B cell (primary cell): ENCODE results near the gene PTPRF. TPM values are rescaled to one million over a fixed set of nuclear protein-coding genes. Genes with fewer than 3 reads are reported as not detected.

Experiments
- ATAC-seq: fragments of 200-7000 bp; cut with Tn5 transposase; one replicate; pipeline ENCODE4 v1.10.0; 2021; ENCODE audit warnings: low read depth, mild to moderate bottlenecking, moderate number of reproducible peaks, moderate library complexity
- CTCF ChIA-PET: fragments of 350-600 bp; sonication (Branson Sonifier 250); formaldehyde crosslinking; loops from one replicate; lab custom pipeline; 2021; ENCODE audit warnings: antibody characterized with exemption, inconsistent platforms; lab: Charles Lee
- POLR2A ChIA-PET: fragments of 350-600 bp; sonication (Branson Sonifier 250); formaldehyde crosslinking; loops from one replicate; lab custom pipeline; 2021; ENCODE audit warnings: antibody characterized with exemption; lab: Charles Lee
- DNase-seq: peaks from one replicate; pipeline ENCODE4 v3.0.0; 2013
- H2AFZ ChIP-seq: 2 replicates; pipeline ENCODE4 v1.6.1; 2012; ENCODE audit warnings: mild to moderate bottlenecking, low read depth, low read length; ENCODE audit not compliant: insufficient read depth, poor library complexity, severe bottlenecking
- H3K27ac ChIP-seq, 2 donors: 1 replicate in 1 of 2; 2 replicates in 1 of 2; pipeline ENCODE4 v1.5.1; 2012 to 2013; ENCODE audit warnings: low read length in 2 of 2, mild to moderate bottlenecking in 2 of 2, moderate library complexity in 1 of 2
- H3K27me3 ChIP-seq, 4 experiments: fragments of 200-600 bp in 1 of 4; sonication (generic) in 1 of 4; replicated peaks in 1 of 4; 1 replicate in 2 of 4; 2 replicates in 2 of 4; pipeline versions ENCODE4 v1.6.1 to v1.7.0; 2013 to 2016; ENCODE audit warnings: low read length in 3 of 4, mild to moderate bottlenecking in 2 of 4, mixed read lengths in 1 of 4, moderate library complexity in 1 of 4; ENCODE audit not compliant: insufficient read depth in 4 of 4, control insufficient read depth in 3 of 4; ENCODE audit errors: control extremely low read depth in 1 of 4
- H3K36me3 ChIP-seq, 2 experiments: replicated peaks in 1 of 2; 1 replicate in 1 of 2; 2 replicates in 1 of 2; pipeline versions ENCODE4 v1.6.1 to v1.7.1; 2013; ENCODE audit warnings: low read length in 1 of 2; ENCODE audit not compliant: insufficient read depth in 2 of 2, control insufficient read depth in 1 of 2; ENCODE audit errors: control extremely low read depth in 1 of 2, extremely low read depth in 1 of 2
- H3K4me1 ChIP-seq, 2 donors: fragments of 200-600 bp in 1 of 2; sonication (generic) in 1 of 2; 1 replicate in 1 of 2; 2 replicates in 1 of 2; pipeline versions ENCODE4 v1.5.1 to v1.6.1; 2013 to 2017; ENCODE audit warnings: low read length in 2 of 2; ENCODE audit not compliant: control insufficient read depth in 2 of 2, insufficient read depth in 2 of 2
- H3K4me2 ChIP-seq: replicated peaks from 2 replicates; pipeline ENCODE3; 2012; ENCODE audit warnings: mild to moderate bottlenecking, low read depth, low read length; ENCODE audit not compliant: poor library complexity, severe bottlenecking
- H3K4me3 ChIP-seq, 5 experiments: fragments of 200-600 bp in 1 of 5; sonication (generic) in 1 of 5; 1 replicate in 3 of 5; 2 replicates in 2 of 5; pipeline versions ENCODE4 v1.5.1 to v1.7.0; 2011 to 2016; ENCODE audit warnings: low read length in 4 of 5, mild to moderate bottlenecking in 4 of 5, low read depth in 2 of 5, control low read depth in 1 of 5, moderate library complexity in 1 of 5; ENCODE audit not compliant: insufficient read depth in 1 of 5; ENCODE audit errors: control extremely low read depth in 1 of 5, extremely low read depth in 1 of 5
- H3K79me2 ChIP-seq: fragments of 200-600 bp; sonication (generic); one replicate; pipeline ENCODE4 v1.6.0; 2016; ENCODE audit warnings: low read length; ENCODE audit not compliant: control insufficient read depth, insufficient read depth
- H3K9ac ChIP-seq: fragments of 200-600 bp; sonication (generic); 2 replicates; pipeline ENCODE4 v1.6.1; 2017; ENCODE audit warnings: mild to moderate bottlenecking, low read length, moderate library complexity
- H3K9me3 ChIP-seq, 3 donors: one replicate each; pipeline versions ENCODE4 v1.6.1 to v1.7.1; 2013; ENCODE audit warnings: low read length in 2 of 3; ENCODE audit not compliant: control insufficient read depth in 2 of 3, insufficient read depth in 1 of 3; ENCODE audit errors: control extremely low read depth in 1 of 3
- H4K20me1 ChIP-seq: 2 replicates; pipeline ENCODE4 v1.6.0; 2012; ENCODE audit warnings: mild to moderate bottlenecking, low read length; ENCODE audit not compliant: insufficient read depth, control insufficient read depth, poor library complexity, severe bottlenecking
- H3K27ac Mint-ChIP-seq: one replicate; pipeline ENCODE4 v1.8.0; 2021; ENCODE audit warnings: mixed read lengths
- H3K27me3 Mint-ChIP-seq: one replicate; pipeline ENCODE4 v1.8.0; 2021; ENCODE audit warnings: mixed read lengths
- H3K4me1 Mint-ChIP-seq: one replicate; pipeline ENCODE4 v1.8.0; 2021; ENCODE audit warnings: mixed read lengths
- H3K4me3 Mint-ChIP-seq: one replicate; pipeline ENCODE4 v1.8.0; 2021; ENCODE audit warnings: mixed read lengths
- H3K9me3 Mint-ChIP-seq: one replicate; pipeline ENCODE4 v1.8.0; 2022; ENCODE audit warnings: mixed read lengths; ENCODE audit not compliant: insufficient read depth
- EZH2 ChIP-seq: IDR thresholded peaks from 2 replicates; pipeline ENCODE4 v1.6.1; 2012; ENCODE audit warnings: borderline replicate concordance, low read depth, mild to moderate bottlenecking, moderate library complexity, low read length; ENCODE audit not compliant: insufficient read depth, poor library complexity, severe bottlenecking
- WGBS: methylation state at CpG from one replicate; pipeline ENCODE4 v1.1.5; 2013; ENCODE audit warnings: missing lambda C conversion rate; ENCODE audit not compliant: insufficient coverage; 5-methylcytosine and 5-hydroxymethylcytosine counted together
- intact Hi-C: fragments of 100-400 bp; cut with micrococcal nuclease; formaldehyde crosslinking; loops from one replicate; pipeline ENCODE4 v1.10.0; 2022
- polyA plus RNA-seq: library from polyadenylated mRNA; depleted of rRNA; stranded (reverse); fragments of >200 nt; gene quantifications from 2 replicates; pipeline ENCODE4 v1.2.3, GENCODE V29; 2012
- total RNA-seq, 2 donors: library from RNA; stranded (reverse); fragments of 120-200 nt in 1 of 2; gene quantifications; 1 replicate in 1 of 2; 2 replicates in 1 of 2; pipeline versions ENCODE4 v1.2.3 to v1.2.4, GENCODE V29; 2013 to 2022
- TF ChIP-seq, protein P1 (sequence below): fragments of 200-600 bp; IDR thresholded peaks from one replicate; pipeline ENCODE4 v1.8.0; 2022; ENCODE audit warnings: antibody characterized with exemption, mild to moderate bottlenecking

Gene PTPRF
- total and polyA plus RNA-seq, 2 donors (not counting 1 experiment from before 2014, with no cell fraction given) = 0.07 to 0.13 TPM

DNA sequence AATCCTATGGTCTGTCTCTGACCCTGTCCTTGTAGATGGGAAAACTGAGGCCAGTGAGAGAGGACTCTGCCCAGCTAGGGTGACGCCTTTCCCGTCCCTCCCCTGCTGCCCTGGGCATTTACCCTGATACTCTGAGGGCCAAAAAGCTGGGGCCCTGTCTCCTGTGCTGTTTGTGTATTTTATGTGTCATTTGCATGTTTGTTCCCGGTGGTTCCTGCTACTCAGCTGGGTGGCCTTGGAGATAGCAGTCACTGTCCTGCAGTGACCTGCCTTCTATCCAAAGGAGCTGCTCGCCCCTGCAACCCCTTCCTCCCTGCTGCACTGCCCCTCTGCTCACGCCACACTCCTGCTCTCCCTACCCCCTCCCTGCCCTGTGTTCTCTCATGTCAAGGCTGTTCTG is 78.1 kb downstream of the PTPRF start:
- DNase-seq (no peak), ATAC-seq (no peak)
- no peaks in the 10 kb centered on the region for H3K79me2 ChIP-seq
- Mint-ChIP-seq H3K27me3 (peaks cover 22% of the 10 kb centered on the region), H3K4me3 (no peak overlapping the region), H3K27ac (no peak overlapping the region), H3K9me3 (no peaks in the 10 kb centered on the region), H3K4me1 (no peaks in the 10 kb centered on the region)
- H3K9me3 ChIP-seq = peaks cover 0 to 2% (median 0%) of the 10 kb centered on the region in 3 donors
- H3K9ac ChIP-seq = no peak overlapping the region
- no peaks in the 10 kb centered on the region for H3K36me3 ChIP-seq
- H4K20me1 ChIP-seq = no peaks in the 10 kb centered on the region
- intact Hi-C loops = no loop called here
- POLR2A ChIA-PET = no interaction called here
- H3K4me1 ChIP-seq = no peaks in the 10 kb centered on the region
- CTCF ChIA-PET = no interaction called here
- WGBS = 87% methylated on average over 4 of the region's 5 CpGs
- no peak overlapping the region for H3K27ac ChIP-seq
- H3K4me3 ChIP-seq = no peak overlapping the region
- no peak overlapping the region for H2AFZ ChIP-seq
- no peaks in the 10 kb centered on the region for H3K27me3 ChIP-seq
- no peak for TF ChIP-seq EZH2
- TF ChIP-seq, protein P1, sequence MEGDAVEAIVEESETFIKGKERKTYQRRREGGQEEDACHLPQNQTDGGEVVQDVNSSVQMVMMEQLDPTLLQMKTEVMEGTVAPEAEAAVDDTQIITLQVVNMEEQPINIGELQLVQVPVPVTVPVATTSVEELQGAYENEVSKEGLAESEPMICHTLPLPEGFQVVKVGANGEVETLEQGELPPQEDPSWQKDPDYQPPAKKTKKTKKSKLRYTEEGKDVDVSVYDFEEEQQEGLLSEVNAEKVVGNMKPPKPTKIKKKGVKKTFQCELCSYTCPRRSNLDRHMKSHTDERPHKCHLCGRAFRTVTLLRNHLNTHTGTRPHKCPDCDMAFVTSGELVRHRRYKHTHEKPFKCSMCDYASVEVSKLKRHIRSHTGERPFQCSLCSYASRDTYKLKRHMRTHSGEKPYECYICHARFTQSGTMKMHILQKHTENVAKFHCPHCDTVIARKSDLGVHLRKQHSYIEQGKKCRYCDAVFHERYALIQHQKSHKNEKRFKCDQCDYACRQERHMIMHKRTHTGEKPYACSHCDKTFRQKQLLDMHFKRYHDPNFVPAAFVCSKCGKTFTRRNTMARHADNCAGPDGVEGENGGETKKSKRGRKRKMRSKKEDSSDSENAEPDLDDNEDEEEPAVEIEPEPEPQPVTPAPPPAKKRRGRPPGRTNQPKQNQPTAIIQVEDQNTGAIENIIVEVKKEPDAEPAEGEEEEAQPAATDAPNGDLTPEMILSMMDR = no peak
- H3K4me2 ChIP-seq = no peak overlapping the region

DNA sequence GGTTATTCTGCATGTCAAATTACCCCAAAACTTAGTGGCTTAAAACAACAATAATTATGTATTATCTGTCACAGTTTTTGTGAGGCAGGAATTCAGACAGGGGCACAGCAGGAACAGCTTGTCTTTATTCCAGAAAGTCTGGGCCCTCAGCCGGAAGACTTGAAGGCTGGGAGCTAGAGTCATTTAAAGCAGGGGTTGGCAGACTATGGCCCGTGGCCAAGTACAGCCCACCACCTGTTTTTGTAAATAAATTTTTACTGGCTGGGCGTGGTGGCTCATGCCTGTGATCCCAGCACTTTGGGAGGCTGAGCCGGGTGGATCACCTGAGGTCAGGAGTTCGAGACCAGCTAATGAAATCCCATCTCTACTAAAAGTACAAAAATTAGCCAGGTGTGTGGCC is 79.7 kb downstream of the PTPRF start:
- H3K27me3 Mint-ChIP-seq = peaks cover 22% of the 10 kb centered on the region
- DNase-seq (no peak), ATAC-seq (no peak)
- no peak overlapping the region for H3K4me3 ChIP-seq
- no peak overlapping the region for H3K9ac ChIP-seq
- H3K9me3 ChIP-seq = peaks cover 0 to 2% (median 0%) of the 10 kb centered on the region in 3 donors
- H3K4me2 ChIP-seq = no peak overlapping the region
- H3K27ac ChIP-seq = no peak overlapping the region
- 83% methylated on average over 5 of the region's 5 CpGs for WGBS
- no peaks in the 10 kb centered on the region for H4K20me1 ChIP-seq
- no peak overlapping the region for H3K4me3 Mint-ChIP-seq
- no peaks in the 10 kb centered on the region for H3K79me2 ChIP-seq
- H3K9me3 Mint-ChIP-seq = no peaks in the 10 kb centered on the region
- no peaks in the 10 kb centered on the region for H3K4me1 ChIP-seq
- no peak overlapping the region for H2AFZ ChIP-seq
- ChIA-PET CTCF (no interaction called here), POLR2A (no interaction called here)
- TF ChIP-seq, protein P1 = no peak
- no peak for TF ChIP-seq EZH2
- no peak overlapping the region for H3K27ac Mint-ChIP-seq
- no peaks in the 10 kb centered on the region for H3K4me1 Mint-ChIP-seq
- H3K36me3 ChIP-seq = no peaks in the 10 kb centered on the region
- intact Hi-C loops = no loop called here
- no peaks in the 10 kb centered on the region for H3K27me3 ChIP-seq
